Activated naive CD4-positive, alpha-beta T cell treated with anti-CD3 and anti-CD28 coated beads, Interleukin-2, amount 50 U/mL, for 16 hours (primary cell): Measurements from ENCODE around the gene GPR39.

Source experiments
- DNase-seq: peaks from one replicate; pipeline ENCODE4 v3.0.0-alpha.2; 2020

Gene GPR39

GRCh38 chr2:132414081-132414480 is 2.5 kb upstream of the GPR39 start:
- DNase-seq, result no peak

- no peak for DNase-seq
These were observed 1.2 kb upstream of the GPR39 start for GRCh38 chr2:132415256-132415914.

DNA sequence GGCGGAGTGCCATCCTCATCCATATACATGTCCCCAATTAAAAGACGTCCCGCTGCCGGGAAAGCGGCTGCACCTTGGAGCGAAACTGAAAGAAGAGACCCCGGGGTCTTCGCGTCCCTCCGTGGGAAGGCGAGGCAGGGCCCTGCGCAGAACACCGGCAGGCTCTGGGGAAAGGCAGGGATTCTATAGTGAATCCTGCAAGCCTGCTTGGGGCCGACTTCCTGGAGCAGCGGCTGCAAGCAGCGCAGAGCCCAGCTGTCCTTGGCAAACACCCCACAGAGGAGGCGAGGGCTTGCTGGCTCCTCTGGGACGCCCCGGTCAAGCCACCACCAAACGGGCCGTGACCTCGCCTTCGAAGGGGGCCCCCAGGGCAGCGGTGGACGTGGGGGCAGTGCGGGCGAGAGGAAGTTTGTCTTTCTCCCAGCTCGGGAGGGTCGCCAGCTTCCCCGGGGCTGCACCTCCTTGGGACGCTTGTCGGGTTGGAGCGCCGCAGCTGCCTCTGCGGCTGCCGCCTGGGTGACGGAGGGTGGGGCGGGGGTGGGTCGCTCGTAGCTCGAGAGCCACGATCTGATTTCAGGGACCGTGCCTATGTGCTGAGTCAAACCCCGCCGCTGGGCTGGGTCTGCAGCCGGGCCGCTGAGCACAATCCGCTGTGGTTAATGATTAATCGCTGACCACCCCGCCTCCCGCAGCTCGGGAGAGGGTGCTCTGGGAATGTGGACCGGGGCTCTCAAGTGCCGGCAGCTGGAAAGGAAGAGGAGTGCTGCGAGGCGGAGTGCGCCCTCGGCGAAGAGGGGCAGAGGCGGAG is 486 bp upstream of the GPR39 start:
- DNase-seq, result no peak

- no peak for DNase-seq
These were observed 928 bp downstream of the GPR39 start for GRCh38 chr2:132417430-132418035.

- no peak for DNase-seq
These were observed 2.6 kb downstream of the GPR39 start for GRCh38 chr2:132419235-132419634.

DNA sequence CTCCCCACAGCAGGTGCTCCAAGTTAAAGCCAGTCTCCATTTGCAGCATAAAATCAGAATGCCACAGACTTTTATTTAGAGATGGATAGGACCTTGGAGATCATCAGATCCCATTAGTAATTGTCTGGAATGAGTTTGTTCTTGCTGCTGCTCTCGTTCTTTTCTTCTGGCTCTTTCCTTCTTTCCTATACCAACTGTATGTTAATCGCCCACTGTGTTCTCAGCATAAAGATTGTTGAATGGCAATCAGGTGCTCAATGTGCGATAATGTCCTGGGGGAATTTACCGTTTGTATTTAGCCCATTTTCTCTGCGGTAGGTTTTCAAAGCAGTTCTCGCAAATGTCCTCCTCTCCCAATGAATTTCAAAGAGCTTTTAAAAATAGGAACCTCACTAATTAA is 3.3 kb downstream of the GPR39 start:
- DNase-seq, result no peak

DNA sequence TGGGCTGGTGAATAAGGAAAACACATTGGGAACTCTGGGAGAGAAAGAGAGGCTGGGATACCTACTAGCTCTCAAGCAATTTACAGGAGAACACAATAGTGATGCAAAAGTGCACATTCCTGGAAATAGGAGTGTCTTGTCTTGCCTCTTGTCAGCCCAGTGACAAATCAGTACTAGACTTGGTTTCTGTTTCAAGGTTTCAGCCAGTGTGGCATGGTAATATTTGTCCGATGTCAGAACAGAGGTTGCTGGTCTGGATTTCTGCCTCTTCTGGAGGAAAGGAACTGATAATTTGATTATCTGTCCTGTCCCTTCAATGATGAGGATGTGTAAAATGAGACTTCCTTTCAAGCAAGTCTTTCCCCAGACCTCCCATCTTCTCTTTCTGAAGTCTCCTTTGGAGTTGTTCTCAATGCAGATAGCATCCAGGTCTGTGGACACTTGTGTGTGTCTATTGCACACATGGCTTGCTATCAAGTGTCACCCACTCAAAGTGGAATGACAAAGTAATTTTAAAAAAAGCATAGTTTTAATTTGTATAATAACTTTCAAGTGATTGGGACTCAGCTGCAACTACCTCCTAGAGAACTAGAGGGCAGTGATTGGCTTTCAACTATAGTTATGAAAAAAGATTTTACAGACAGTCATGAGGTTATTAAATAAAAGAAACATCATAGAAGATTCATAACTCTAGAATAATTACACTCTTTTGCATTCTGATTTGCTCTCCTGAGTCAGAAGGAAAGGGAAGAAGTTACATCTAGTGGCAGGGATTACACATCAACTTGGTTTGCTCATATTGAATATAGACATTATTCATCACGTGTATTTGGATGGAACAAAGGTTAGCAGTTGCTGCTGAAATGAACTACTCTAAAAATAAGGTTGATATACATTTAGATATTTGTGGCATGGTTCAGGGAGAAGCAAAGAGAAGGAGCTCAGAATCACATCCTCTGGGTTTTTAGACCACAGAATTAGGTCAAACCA is 4.5 kb downstream of the GPR39 start:
- no peak for DNase-seq

- no peak for DNase-seq
These were observed 6.1 kb downstream of the GPR39 start for GRCh38 chr2:132422736-132423135.

GRCh38 chr2:132424526-132425121 is 8.0 kb downstream of the GPR39 start:
- DNase-seq, result no peak

DNA sequence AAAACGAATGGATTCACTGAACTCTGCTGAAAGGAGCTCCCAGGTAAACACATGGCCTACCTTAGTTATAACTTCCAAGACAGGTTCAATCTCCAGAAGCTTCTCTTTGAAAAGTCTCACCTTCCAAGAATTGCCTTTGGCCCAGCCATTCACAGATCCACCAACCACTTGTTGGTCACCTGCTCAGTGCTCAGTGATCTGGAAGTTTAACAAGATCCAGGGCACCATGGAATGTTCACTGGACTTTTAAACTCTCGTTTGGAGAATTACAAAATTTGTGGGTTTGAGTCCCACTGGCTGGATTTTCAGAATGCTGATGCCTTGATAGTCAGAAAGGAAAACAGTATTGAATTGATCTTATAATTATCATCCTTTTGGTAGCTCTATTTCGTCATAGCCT is 9.4 kb downstream of the GPR39 start:
- DNase-seq, result no peak

DNA sequence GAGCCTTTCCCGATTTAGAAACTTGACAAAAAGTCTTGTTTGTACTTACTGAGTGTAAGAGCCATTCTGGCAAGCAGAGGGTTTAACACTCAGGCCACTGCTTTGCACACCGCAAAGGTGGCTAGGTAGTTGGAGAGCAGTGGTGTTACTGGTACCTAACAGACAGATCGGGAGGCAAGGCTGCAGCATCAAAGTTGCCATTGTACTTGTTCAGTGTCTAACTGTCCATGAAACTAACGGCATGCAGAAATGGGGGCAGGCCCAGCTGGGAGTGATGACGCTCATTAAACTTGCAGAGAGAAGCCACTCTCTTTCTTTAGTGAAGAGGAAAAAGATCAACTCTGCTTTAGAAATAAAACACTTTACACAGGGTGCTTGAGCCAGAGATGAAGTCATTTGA is 10.1 kb downstream of the GPR39 start:
- DNase-seq, result no peak

GRCh38 chr2:132429351-132429750 is 12.7 kb downstream of the GPR39 start:
- no peak for DNase-seq

DNA sequence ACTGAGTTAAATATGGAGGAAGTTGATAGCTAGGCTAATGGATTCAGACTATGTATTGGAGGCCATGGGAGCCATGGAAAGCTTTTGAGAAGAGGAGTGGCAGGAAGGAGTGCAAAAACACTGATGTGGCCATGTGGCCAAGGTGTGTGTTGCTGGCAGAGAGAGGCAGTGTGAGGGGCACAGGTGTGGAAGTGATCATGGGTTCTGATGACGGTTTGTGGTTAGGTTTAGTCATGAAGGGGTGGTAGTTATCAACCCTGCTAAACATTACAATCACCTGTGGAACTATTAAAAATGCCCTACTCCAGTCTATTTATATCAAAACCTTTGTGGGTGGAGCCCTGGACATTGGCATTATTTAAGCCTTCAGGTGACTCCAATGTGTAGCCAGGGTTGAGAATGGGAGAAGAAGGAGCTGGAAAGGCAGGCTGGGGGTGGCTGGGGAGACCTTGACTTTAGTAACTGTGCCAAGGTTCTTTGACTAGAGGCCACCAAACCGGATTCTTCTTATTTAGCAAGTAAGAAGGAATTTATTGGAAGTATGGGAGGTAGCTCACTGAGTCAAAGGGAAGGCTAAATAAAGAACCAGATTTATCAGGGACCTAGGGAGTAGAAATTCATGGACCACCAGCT is 13.5 kb downstream of the GPR39 start:
- DNase-seq, result no peak

- no peak for DNase-seq
These were observed 14.3 kb downstream of the GPR39 start for GRCh38 chr2:132430895-132431294.

GRCh38 chr2:132437852-132438669 is 21.5 kb downstream of the GPR39 start:
- no peak for DNase-seq

DNA sequence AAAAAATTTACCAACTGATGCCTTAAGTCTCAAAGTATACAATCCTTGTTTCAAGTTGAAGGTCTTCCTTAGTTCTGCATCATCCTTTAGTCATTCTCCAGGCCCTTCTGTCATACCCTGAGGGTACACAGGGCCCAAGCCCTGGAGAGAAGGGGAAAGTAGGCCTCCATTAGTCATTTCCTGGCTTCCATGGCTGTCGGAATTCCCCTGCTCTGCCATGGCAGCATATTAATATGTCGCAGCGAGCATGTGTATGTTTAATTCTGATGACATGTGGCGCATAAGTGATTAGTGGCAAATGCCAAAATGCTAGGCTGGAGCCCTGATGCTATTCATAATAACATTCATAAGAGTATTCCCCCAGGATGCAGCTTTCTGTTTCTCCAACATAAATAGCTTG is 22.1 kb downstream of the GPR39 start:
- no peak for DNase-seq

DNA sequence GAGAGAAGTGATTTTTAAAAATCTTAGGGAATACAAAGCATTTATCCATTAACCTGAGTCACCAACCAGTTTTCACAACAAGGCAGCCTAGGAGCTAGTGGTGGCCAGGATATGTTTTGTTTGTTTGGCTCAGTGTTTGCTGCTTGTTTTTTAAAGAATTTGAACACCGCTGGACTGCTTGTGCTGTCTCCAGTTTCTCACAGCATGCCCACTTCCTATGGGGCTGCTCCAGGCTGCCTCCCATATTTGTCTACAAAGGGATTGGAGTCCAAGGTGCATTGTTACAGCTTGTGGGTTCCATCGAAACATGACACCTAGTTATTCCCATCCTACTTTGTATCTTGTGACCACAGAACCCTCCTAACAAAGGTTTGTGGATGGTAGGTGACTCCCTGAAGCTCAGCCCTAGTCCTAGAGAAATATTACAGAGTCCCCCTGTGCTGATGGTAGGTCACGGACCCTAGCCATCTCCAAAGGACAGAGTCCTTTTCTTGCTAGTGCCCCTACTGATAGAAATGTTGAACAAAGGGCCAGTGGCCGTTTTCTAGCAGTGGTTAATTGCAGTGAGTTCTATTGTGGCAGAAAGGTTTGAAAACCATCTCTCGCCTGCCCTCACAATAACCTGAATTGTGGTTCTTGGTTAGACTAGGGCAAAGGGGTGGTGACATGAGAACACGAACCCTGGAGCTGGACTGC is 23.2 kb downstream of the GPR39 start:
- no peak for DNase-seq

- no peak for DNase-seq
These were observed 24.4 kb downstream of the GPR39 start for GRCh38 chr2:132441051-132441450.

GRCh38 chr2:132442278-132442677 is 25.7 kb downstream of the GPR39 start:
- DNase-seq, result no peak

DNA sequence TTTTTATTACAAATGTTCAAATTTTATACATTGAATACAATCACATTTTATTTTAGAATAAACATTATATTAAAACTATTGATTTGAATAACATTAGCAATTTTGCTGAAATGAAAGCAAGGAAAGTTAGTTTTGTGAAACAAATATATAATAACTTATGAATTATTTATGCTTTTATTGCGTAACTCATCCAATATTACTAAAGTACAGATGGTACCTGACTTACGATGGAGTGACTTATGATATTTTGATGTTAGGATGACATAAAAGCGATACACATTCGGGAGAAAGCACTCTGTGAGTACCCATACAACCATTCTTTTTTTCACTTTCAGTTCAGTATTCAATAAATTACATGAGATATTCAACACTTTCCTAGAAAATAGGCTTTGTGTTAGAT is 26.5 kb downstream of the GPR39 start:
- no peak for DNase-seq
